ENCODE data around the gene TGFBI.

The TGFBI gene

GRCh38 chr5:135986891-135987401 lies 41.8 kb upstream of the TGFBI start:
- DNase-seq (ENCODE audit: low read depth, low spot score): no peak
- H3K4me3 ChIP-seq (ENCODE audit: low read depth, low read length): no peak overlapping the region
- TF ChIP-seq, protein P1, sequence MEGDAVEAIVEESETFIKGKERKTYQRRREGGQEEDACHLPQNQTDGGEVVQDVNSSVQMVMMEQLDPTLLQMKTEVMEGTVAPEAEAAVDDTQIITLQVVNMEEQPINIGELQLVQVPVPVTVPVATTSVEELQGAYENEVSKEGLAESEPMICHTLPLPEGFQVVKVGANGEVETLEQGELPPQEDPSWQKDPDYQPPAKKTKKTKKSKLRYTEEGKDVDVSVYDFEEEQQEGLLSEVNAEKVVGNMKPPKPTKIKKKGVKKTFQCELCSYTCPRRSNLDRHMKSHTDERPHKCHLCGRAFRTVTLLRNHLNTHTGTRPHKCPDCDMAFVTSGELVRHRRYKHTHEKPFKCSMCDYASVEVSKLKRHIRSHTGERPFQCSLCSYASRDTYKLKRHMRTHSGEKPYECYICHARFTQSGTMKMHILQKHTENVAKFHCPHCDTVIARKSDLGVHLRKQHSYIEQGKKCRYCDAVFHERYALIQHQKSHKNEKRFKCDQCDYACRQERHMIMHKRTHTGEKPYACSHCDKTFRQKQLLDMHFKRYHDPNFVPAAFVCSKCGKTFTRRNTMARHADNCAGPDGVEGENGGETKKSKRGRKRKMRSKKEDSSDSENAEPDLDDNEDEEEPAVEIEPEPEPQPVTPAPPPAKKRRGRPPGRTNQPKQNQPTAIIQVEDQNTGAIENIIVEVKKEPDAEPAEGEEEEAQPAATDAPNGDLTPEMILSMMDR (IDR thresholded peaks at IDR 0.05; ENCODE audit: low read depth, low read length): no peak
- in situ Hi-C loops (cut with HindIII; ENCODE audit: low sequenced_read_pairs): no loop called here

DNA sequence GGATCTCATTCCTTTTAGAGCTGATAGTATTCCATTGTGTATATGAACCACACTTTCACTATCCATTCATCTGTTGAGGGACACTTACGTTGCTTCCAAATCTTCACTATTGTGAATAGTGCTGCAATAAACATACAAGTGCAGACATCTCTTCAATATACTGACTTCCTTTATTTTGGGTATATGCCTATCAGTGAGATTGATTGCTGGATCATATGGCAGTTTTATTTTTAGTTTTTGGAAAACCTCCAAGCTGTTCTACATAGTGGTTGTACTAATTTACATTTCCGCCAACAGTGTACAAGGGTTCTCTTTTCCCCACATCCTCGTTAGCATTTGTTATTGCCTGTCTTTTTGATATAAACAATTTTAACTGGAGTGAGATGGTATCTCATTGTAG lies 40.2 kb upstream of the TGFBI start:
- H3K4me3 ChIP-seq (ENCODE audit: low read depth, low read length): no peak overlapping the region
- TF ChIP-seq, protein P1 (IDR thresholded peaks at IDR 0.05; ENCODE audit: low read depth, low read length): no peak
- no peak for DNase-seq (ENCODE audit: low read depth, low spot score)
- in situ Hi-C loops (cut with HindIII; ENCODE audit: low sequenced_read_pairs): no loop called here

DNA sequence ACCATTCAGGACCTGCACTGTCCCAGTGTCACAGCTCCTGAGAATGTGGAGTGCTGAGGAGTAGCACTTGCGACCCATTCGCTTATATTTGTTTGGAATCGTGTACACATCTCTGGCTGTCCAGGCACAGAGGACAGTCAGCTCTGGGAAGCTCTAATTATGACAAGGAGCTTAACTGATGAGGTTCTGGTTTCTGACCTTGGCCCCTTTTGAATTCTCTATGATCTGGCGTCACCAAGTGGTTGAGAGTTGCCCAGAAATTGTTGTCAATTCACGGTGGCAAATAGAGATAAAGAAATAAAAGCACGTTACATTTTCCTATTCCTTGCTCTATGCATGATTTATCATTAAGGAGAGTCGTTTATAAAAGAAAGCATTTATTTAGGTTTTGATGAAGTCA lies 39.1 kb upstream of the TGFBI start:
- TF ChIP-seq, protein P1 (IDR thresholded peaks at IDR 0.05; ENCODE audit: low read depth, low read length): no peak
- no peak for DNase-seq (ENCODE audit: low read depth, low spot score)
- no peak overlapping the region for H3K4me3 ChIP-seq (ENCODE audit: low read depth, low read length)
- in situ Hi-C loops (cut with HindIII; ENCODE audit: low sequenced_read_pairs): no loop called here

- no peak overlapping the region for H3K4me3 ChIP-seq (ENCODE audit: low read depth, low read length)
- DNase-seq (ENCODE audit: low read depth, low spot score): no peak
- TF ChIP-seq, protein P1 (IDR thresholded peaks at IDR 0.05; ENCODE audit: low read depth, low read length): no peak
- in situ Hi-C loops (cut with HindIII; ENCODE audit: low sequenced_read_pairs): no loop called here
Measured at GRCh38 chr5:135990528-135991255, 38.1 kb upstream of the TGFBI start.

DNA sequence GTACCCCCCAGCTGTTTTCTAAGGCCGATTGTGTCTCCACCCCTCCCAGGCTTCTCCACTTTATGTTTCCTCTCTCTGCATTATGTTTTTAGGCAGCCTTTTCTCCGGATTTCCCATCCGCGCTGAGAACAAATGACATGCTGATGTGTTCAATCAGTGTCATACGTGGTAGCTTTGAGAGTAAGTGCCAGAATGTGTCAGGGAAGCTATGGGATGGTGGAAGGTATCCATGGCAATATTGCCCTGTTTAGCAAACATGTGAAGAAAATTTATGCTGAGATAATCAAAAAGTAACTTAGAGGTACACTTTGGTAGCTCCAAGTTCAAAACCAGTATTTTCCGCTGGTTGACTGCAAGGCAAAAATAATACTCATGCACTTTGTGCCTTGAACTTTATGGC lies 37.4 kb upstream of the TGFBI start:
- no peak overlapping the region for H3K4me3 ChIP-seq (ENCODE audit: low read depth, low read length)
- in situ Hi-C loops (cut with HindIII; ENCODE audit: low sequenced_read_pairs): no loop called here
- TF ChIP-seq, protein P1 (IDR thresholded peaks at IDR 0.05; ENCODE audit: low read depth, low read length): no peak
- DNase-seq (ENCODE audit: low read depth, low spot score): no peak

GRCh38 chr5:135993335-135993879 lies 35.4 kb upstream of the TGFBI start:
- H3K4me3 ChIP-seq (ENCODE audit: low read depth, low read length): no peak overlapping the region
- in situ Hi-C loops (cut with HindIII; ENCODE audit: low sequenced_read_pairs): no loop called here
- TF ChIP-seq, protein P1 (IDR thresholded peaks at IDR 0.05; ENCODE audit: low read depth, low read length): no peak
- no peak for DNase-seq (ENCODE audit: low read depth, low spot score)
